OCI-LY1 (cell line): ENCODE measurements around the gene CASZ1.

Experiments used
- H2AFZ ChIP-seq: fragments of 200-600 bp; sonication (generic), shearing (Covaris generic); 2 replicates; pipeline ENCODE4 v1.6.0; 2014; ENCODE audit warnings: antibody characterized with exemption, mild to moderate bottlenecking, low read length
- H3F3A ChIP-seq: fragments of 200-600 bp; sonication (generic), shearing (Covaris generic); 2 replicates; pipeline ENCODE4 v1.6.0; 2014; ENCODE audit warnings: mild to moderate bottlenecking, antibody characterized with exemption, low read length, moderate library complexity; ENCODE audit not compliant: insufficient read depth
- H3K27ac ChIP-seq: fragments of 200-600 bp; sonication (generic); 2 replicates; pipeline ENCODE4 v1.5.1; 2014; ENCODE audit warnings: low read length, mixed run types, mild to moderate bottlenecking, low read depth; ENCODE audit not compliant: poor library complexity, severe bottlenecking
- H3K27me3 ChIP-seq: fragments of 200-600 bp; sonication (generic); 2 replicates; pipeline ENCODE4 v1.6.0; 2014; ENCODE audit warnings: antibody characterized with exemption, mild to moderate bottlenecking, low read length, moderate library complexity; ENCODE audit not compliant: insufficient read depth
- H3K36me3 ChIP-seq: fragments of 200-600 bp; sonication (generic); 2 replicates; pipeline ENCODE4 v1.6.1; 2014; ENCODE audit warnings: mild to moderate bottlenecking, antibody characterized with exemption, low read length, moderate library complexity, mixed read lengths; ENCODE audit not compliant: insufficient read depth
- H3K4me1 ChIP-seq: fragments of 200-600 bp; sonication (generic); 2 replicates; pipeline ENCODE4 v1.5.1; 2014; ENCODE audit warnings: mild to moderate bottlenecking, low read length, moderate library complexity; ENCODE audit not compliant: insufficient read depth, severe bottlenecking
- H3K4me2 ChIP-seq: fragments of 200-600 bp; sonication (generic), shearing (Covaris generic); 2 replicates; pipeline ENCODE4 v1.6.1; 2014; ENCODE audit warnings: low read length
- H3K4me3 ChIP-seq: fragments of 200-600 bp; sonication (generic); 2 replicates; pipeline ENCODE4 v1.5.1; 2014; ENCODE audit warnings: low read length, low read depth, mild to moderate bottlenecking, mixed read lengths; ENCODE audit not compliant: poor library complexity, severe bottlenecking
- H3K79me2 ChIP-seq: fragments of 200-600 bp; shearing (Covaris generic); 2 replicates; pipeline ENCODE4 v1.6.1; 2016; ENCODE audit warnings: mixed run types, low read length, mixed read lengths; ENCODE audit not compliant: insufficient read depth
- H3K9ac ChIP-seq: fragments of 200-600 bp; sonication (generic), shearing (Covaris generic); 2 replicates; pipeline ENCODE4 v1.6.1; 2014; ENCODE audit warnings: mild to moderate bottlenecking, low read length, mixed read lengths
- H3K9me2 ChIP-seq: fragments of 200-600 bp; sonication (generic), shearing (Covaris generic); 2 replicates; pipeline ENCODE4 v1.6.1; 2014; ENCODE audit warnings: low read depth, mild to moderate bottlenecking, low read length, mixed read lengths
- H3K9me3 ChIP-seq: fragments of 200-600 bp; shearing (Covaris generic); 2 replicates; pipeline ENCODE4 v1.6.1; 2014; ENCODE audit warnings: low read length, mixed read lengths
- H4K20me1 ChIP-seq: fragments of 200-600 bp; sonication (generic), shearing (Covaris generic); 2 replicates; pipeline ENCODE4 v1.6.0; 2016; ENCODE audit warnings: mild to moderate bottlenecking, low read length; ENCODE audit not compliant: insufficient read depth
- EZH2 ChIP-seq: fragments of 200-600 bp; sonication (generic), shearing (Covaris generic); IDR thresholded peaks from 2 replicates; pipeline ENCODE4 v1.8.0; 2017; ENCODE audit warnings: borderline replicate concordance, mixed run types, mild to moderate bottlenecking, antibody characterized with exemption, low read length, moderate library complexity, mixed read lengths
- TF ChIP-seq, protein P1 (sequence below): fragments of 200-600 bp; sonication (generic), shearing (Covaris generic); IDR thresholded peaks from 2 replicates; pipeline ENCODE4 v1.5.1; 2017; ENCODE audit warnings: mild to moderate bottlenecking, antibody characterized with exemption, low read length, moderate library complexity, mixed read lengths

CASZ1 gene

DNA sequence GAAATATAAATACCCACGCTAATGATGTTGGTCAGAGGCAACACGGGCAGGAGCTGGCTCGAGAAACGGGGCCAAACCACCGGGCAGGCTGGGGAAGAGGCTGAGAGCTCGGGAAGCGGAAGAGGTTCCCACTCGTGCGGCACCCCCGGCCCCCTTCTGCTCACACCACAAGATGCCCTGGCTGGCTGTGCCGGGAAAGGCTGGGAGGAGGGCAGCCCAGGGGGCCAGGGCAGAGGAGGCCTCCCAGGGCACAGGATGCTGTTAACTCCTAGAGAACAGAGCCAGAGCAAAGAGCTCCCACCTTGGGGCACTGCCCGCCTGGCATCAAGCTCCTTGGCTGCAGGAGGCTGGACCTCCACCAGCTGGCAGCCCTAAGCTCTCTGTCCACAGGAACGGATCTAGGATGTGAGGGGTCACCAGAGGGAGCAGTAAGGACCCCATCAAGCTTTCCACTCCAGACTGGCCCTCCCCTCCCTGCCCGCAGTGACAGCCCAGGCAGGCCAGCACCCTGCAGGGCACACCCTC, 44.8 kb downstream of the CASZ1 start:
- peaks cover 8% of the 10 kb centered on the region for H3K27me3 ChIP-seq
- no peak overlapping the region for H3K4me2 ChIP-seq
- H3K27ac ChIP-seq: no peak overlapping the region
- no peak overlapping the region for H2AFZ ChIP-seq
- H3F3A ChIP-seq: no peaks in the 10 kb centered on the region
- H3K36me3 ChIP-seq: no peaks in the 10 kb centered on the region
- no peak for TF ChIP-seq EZH2
- TF ChIP-seq, protein P1, sequence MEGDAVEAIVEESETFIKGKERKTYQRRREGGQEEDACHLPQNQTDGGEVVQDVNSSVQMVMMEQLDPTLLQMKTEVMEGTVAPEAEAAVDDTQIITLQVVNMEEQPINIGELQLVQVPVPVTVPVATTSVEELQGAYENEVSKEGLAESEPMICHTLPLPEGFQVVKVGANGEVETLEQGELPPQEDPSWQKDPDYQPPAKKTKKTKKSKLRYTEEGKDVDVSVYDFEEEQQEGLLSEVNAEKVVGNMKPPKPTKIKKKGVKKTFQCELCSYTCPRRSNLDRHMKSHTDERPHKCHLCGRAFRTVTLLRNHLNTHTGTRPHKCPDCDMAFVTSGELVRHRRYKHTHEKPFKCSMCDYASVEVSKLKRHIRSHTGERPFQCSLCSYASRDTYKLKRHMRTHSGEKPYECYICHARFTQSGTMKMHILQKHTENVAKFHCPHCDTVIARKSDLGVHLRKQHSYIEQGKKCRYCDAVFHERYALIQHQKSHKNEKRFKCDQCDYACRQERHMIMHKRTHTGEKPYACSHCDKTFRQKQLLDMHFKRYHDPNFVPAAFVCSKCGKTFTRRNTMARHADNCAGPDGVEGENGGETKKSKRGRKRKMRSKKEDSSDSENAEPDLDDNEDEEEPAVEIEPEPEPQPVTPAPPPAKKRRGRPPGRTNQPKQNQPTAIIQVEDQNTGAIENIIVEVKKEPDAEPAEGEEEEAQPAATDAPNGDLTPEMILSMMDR: no peak
- no peak overlapping the region for H3K9ac ChIP-seq
- H4K20me1 ChIP-seq: no peaks in the 10 kb centered on the region
- H3K9me3 ChIP-seq: no peaks in the 10 kb centered on the region
- H3K4me3 ChIP-seq: no peak overlapping the region
- no peaks in the 10 kb centered on the region for H3K9me2 ChIP-seq
- no peaks in the 10 kb centered on the region for H3K4me1 ChIP-seq
- no peaks in the 10 kb centered on the region for H3K79me2 ChIP-seq

DNA sequence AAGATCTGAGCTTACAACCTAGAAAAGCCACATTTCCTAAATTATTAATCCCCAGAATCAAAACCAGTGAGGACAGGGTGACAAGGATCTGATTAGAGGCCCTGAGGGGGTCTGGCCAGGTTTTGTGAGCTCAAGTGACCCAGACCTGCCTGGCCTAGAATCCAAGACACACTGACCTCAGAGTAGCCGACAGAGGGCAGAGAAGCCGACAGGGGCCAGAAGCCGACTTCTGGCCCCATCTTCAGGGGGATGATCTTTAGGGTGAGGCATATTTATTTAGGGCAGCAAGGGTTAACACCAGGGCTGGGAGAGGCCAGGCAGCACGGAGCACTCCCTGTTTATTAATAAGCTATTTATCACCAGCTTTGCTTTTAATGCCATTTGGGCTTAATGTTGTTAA, 45.3 kb downstream of the CASZ1 start:
- H2AFZ ChIP-seq: no peak overlapping the region
- no peaks in the 10 kb centered on the region for H4K20me1 ChIP-seq
- no peaks in the 10 kb centered on the region for H3K9me3 ChIP-seq
- TF ChIP-seq EZH2: no peak
- TF ChIP-seq, protein P1: no peak
- no peaks in the 10 kb centered on the region for H3K9me2 ChIP-seq
- H3K27ac ChIP-seq: no peak overlapping the region
- no peaks in the 10 kb centered on the region for H3K36me3 ChIP-seq
- H3F3A ChIP-seq: no peaks in the 10 kb centered on the region
- no peaks in the 10 kb centered on the region for H3K79me2 ChIP-seq
- peaks cover 8% of the 10 kb centered on the region for H3K27me3 ChIP-seq
- H3K9ac ChIP-seq: no peak overlapping the region
- H3K4me3 ChIP-seq: no peak overlapping the region
- H3K4me1 ChIP-seq: no peaks in the 10 kb centered on the region
- no peak overlapping the region for H3K4me2 ChIP-seq

DNA sequence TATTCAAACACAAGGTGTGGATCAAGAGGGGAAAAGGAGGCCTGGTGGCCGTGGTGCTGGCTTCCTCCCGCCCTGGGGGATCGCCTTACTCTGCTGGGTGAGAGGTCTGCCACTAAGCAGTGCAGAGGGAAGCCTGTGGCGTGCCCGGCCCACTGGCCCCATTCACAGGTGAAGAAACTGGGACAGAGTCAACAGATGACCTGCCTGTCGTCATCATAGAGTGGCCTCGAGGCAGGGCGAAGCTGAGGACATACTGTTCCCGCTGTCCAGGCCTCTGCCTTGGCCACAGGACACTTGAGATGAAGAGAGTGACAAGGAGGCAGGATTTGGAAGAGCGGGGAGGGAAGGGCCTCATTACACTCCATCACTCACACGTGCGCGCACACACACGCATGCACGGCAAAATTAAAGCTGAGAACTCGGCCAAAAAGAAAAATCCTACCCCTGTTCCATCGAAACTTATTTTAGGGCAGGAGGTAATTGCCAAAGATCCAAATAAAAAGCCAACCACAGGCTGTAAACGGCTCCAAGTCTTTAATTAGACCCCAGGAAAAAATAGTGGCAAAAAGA, 50.5 kb downstream of the CASZ1 start:
- Histone ChIP-seq H4K20me1 (no peaks in the 10 kb centered on the region), H3K27me3 (peaks cover 7% of the 10 kb centered on the region; the same call in 1 of the 2 replicates), H3K36me3 (no peaks in the 10 kb centered on the region), H3K4me1 (no peaks in the 10 kb centered on the region), H3F3A (no peaks in the 10 kb centered on the region), H3K4me2 (no peak overlapping the region), H3K9ac (no peak overlapping the region), H3K9me2 (no peaks in the 10 kb centered on the region), H3K9me3 (no peaks in the 10 kb centered on the region), H2AFZ (no peak overlapping the region), H3K27ac (no peak overlapping the region), H3K4me3 (no peak overlapping the region), H3K79me2 (no peaks in the 10 kb centered on the region)
- no peak for TF ChIP-seq EZH2
- TF ChIP-seq, protein P1: no peak
